GM12873 (cell line): ENCODE measurements around the gene FGF18.

Experiments used
- CTCF ChIP-seq: IDR thresholded peaks from 2 replicates; pipeline ENCODE4 v1.5.1; 2012; ENCODE audit warnings: low read depth, mild to moderate bottlenecking, moderate library complexity, low read length, control low read depth; ENCODE audit not compliant: insufficient read depth; ENCODE audit errors: missing control alignments

The FGF18 gene

GRCh38 chr5:171477101-171477500 is 57.7 kb downstream of the FGF18 start:
- TF ChIP-seq CTCF, result no peak

GRCh38 chr5:171477666-171478065 is 58.2 kb downstream of the FGF18 start:
- TF ChIP-seq CTCF, result no peak

GRCh38 chr5:171478946-171479775 is 59.7 kb downstream of the FGF18 start:
- no peak for TF ChIP-seq CTCF

GRCh38 chr5:171479776-171480125 is 60.3 kb downstream of the FGF18 start:
- TF ChIP-seq CTCF, result no peak

- no peak for TF ChIP-seq CTCF
Measured at GRCh38 chr5:171480239-171480638, 60.8 kb downstream of the FGF18 start.

- no peak for TF ChIP-seq CTCF
Measured at GRCh38 chr5:171481571-171482433, 62.4 kb downstream of the FGF18 start.

- no peak for TF ChIP-seq CTCF
Measured at GRCh38 chr5:171482434-171482730, 62.9 kb downstream of the FGF18 start.
